ENCODE data around the gene EFEMP2.
A peak's percentile ranks its signal among the peaks of the same experiment; 100 is the strongest.

The EFEMP2 gene

GRCh38 chr11:65867284-65868071, 5.1 kb downstream of the EFEMP2 start:
- Mint-ChIP-seq H3K27me3 (no peaks in the 10 kb centered on the region), H3K27ac (no peak overlapping the region), H3K9me3 (ENCODE audit: low read depth) (no peaks in the 10 kb centered on the region), H3K36me3 (no peaks in the 10 kb centered on the region), H3K4me3 (no peak overlapping the region), H3K4me1 (ENCODE audit: low read depth) (peaks cover 23% of the 10 kb centered on the region)

- H3K27me3 Mint-ChIP-seq = no peaks in the 10 kb centered on the region
- no peaks in the 10 kb centered on the region for H3K9me3 Mint-ChIP-seq (ENCODE audit: low read depth)
- H3K36me3 Mint-ChIP-seq = no peaks in the 10 kb centered on the region
- H3K27ac Mint-ChIP-seq = no peak overlapping the region
- peaks cover 24% of the 10 kb centered on the region for H3K4me1 Mint-ChIP-seq (ENCODE audit: low read depth)
- no peak overlapping the region for H3K4me3 Mint-ChIP-seq
Measured at GRCh38 chr11:65866509-65867283, 5.9 kb downstream of the EFEMP2 start.

GRCh38 chr11:65865550-65866172, 6.9 kb downstream of the EFEMP2 start:
- Mint-ChIP-seq H3K27me3 (no peaks in the 10 kb centered on the region), H3K27ac (no peak overlapping the region), H3K36me3 (no peaks in the 10 kb centered on the region), H3K4me1 (ENCODE audit: low read depth) (peaks cover 22% of the 10 kb centered on the region), H3K4me3 (no peak overlapping the region), H3K9me3 (ENCODE audit: low read depth) (no peaks in the 10 kb centered on the region)

GRCh38 chr11:65864706-65865471, 7.7 kb downstream of the EFEMP2 start:
- Mint-ChIP-seq H3K36me3 (no peaks in the 10 kb centered on the region), H3K27me3 (no peaks in the 10 kb centered on the region), H3K9me3 (ENCODE audit: low read depth) (no peaks in the 10 kb centered on the region)

GRCh38 chr11:65863889-65864705, 8.5 kb downstream of the EFEMP2 start:
- no peaks in the 10 kb centered on the region for H3K9me3 Mint-ChIP-seq (ENCODE audit: low read depth)
- peaks cover 22% of the 10 kb centered on the region for H3K4me1 Mint-ChIP-seq (ENCODE audit: low read depth)
- H3K36me3 Mint-ChIP-seq = no peaks in the 10 kb centered on the region
- H3K27ac Mint-ChIP-seq = no peak overlapping the region
- H3K27me3 Mint-ChIP-seq = no peaks in the 10 kb centered on the region
- no peak overlapping the region for H3K4me3 Mint-ChIP-seq

More at GRCh38 chr11:65864706-65865471, 7.7 kb downstream of the EFEMP2 start:
- H3K4me1 Mint-ChIP-seq (ENCODE audit: low read depth) = peaks cover 22% of the 10 kb centered on the region
- H3K27ac Mint-ChIP-seq = no peak overlapping the region
- H3K4me3 Mint-ChIP-seq = no peak overlapping the region

GRCh38 chr11:65862941-65863888, 9.4 kb downstream of the EFEMP2 start:
- no peaks in the 10 kb centered on the region for H3K9me3 Mint-ChIP-seq (ENCODE audit: low read depth)
- H3K27me3 Mint-ChIP-seq = no peaks in the 10 kb centered on the region
- H3K36me3 Mint-ChIP-seq = no peaks in the 10 kb centered on the region
- no peak overlapping the region for H3K27ac Mint-ChIP-seq
- H3K4me1 Mint-ChIP-seq (ENCODE audit: low read depth) = peaks cover 29% of the 10 kb centered on the region
- peak overlapping the region; percentile 20 for H3K4me3 Mint-ChIP-seq

GRCh38 chr11:65862191-65862735, 10.3 kb downstream of the EFEMP2 start:
- H3K27ac Mint-ChIP-seq = peak overlapping the region; percentile 52
- peak overlapping the region; percentile 95 for H3K4me3 Mint-ChIP-seq
- peaks cover 25% of the 10 kb centered on the region for H3K4me1 Mint-ChIP-seq (ENCODE audit: low read depth)
- H3K36me3 Mint-ChIP-seq = no peaks in the 10 kb centered on the region
- H3K27me3 Mint-ChIP-seq = no peaks in the 10 kb centered on the region
- H3K9me3 Mint-ChIP-seq (ENCODE audit: low read depth) = no peaks in the 10 kb centered on the region

- Mint-ChIP-seq H3K36me3 (peaks cover 2% of the 10 kb centered on the region), H3K4me1 (ENCODE audit: low read depth) (peaks cover 25% of the 10 kb centered on the region), H3K27me3 (no peaks in the 10 kb centered on the region)
Measured at GRCh38 chr11:65861533-65862183, 10.9 kb downstream of the EFEMP2 start.

GRCh38 chr11:65861165-65861505, 11.5 kb downstream of the EFEMP2 start:
- Mint-ChIP-seq H3K27me3 (no peaks in the 10 kb centered on the region), H3K4me3 (peak overlapping the region; percentile 95), H3K27ac (peak overlapping the region; percentile 99), H3K9me3 (ENCODE audit: low read depth) (no peaks in the 10 kb centered on the region), H3K4me1 (ENCODE audit: low read depth) (peaks cover 30% of the 10 kb centered on the region), H3K36me3 (peaks cover 4% of the 10 kb centered on the region)

More at GRCh38 chr11:65861533-65862183, 10.9 kb downstream of the EFEMP2 start:
- Mint-ChIP-seq H3K4me3 (peak overlapping the region; percentile 95), H3K27ac (no peak overlapping the region), H3K9me3 (ENCODE audit: low read depth) (no peaks in the 10 kb centered on the region)

- H3K9me3 Mint-ChIP-seq (ENCODE audit: low read depth) = no peaks in the 10 kb centered on the region
- peaks cover 4% of the 10 kb centered on the region for H3K36me3 Mint-ChIP-seq
- no peaks in the 10 kb centered on the region for H3K27me3 Mint-ChIP-seq
- peaks cover 36% of the 10 kb centered on the region for H3K4me1 Mint-ChIP-seq (ENCODE audit: low read depth)
- H3K27ac Mint-ChIP-seq = peak within 1 kb of the TSS; percentile 99
- H3K4me3 Mint-ChIP-seq = peak within 1 kb of the TSS; percentile 95
Measured at GRCh38 chr11:65860278-65861164, 12.1 kb downstream of the EFEMP2 start, which contains the start of gene MUS81. Gene MUS81, plus strand, starts transcription at chr11:65860433. Its CDS starts 321 bp downstream, at chr11:65860754.

GRCh38 chr11:65859812-65860277, 12.8 kb downstream of the EFEMP2 start:
- H3K4me3 Mint-ChIP-seq = peak overlapping the region; percentile 95
- H3K27me3 Mint-ChIP-seq = no peaks in the 10 kb centered on the region
- peaks cover 40% of the 10 kb centered on the region for H3K4me1 Mint-ChIP-seq (ENCODE audit: low read depth)
- peaks cover 4% of the 10 kb centered on the region for H3K36me3 Mint-ChIP-seq
- peak overlapping the region; percentile 99 for H3K27ac Mint-ChIP-seq
- H3K9me3 Mint-ChIP-seq (ENCODE audit: low read depth) = no peaks in the 10 kb centered on the region

Measured in activated naive CD8-positive, alpha-beta T cell (primary cell).